GM12878 (cell line): ENCODE measurements around the gene BTBD7. TPM values are rescaled to one million over a fixed set of nuclear protein-coding genes. Genes with fewer than 3 reads are reported as not detected.

Experiments
- ATAC-seq: fragments of 200-7000 bp; cut with Tn5 transposase; 3 replicates; pipeline ENCODE4 v1.9.1; 2020; ENCODE audit warnings: mild to moderate bottlenecking, moderate library complexity
- BruUV-seq: library from RNA; stranded (reverse); fragments of 400-500 nt; replicated peaks from 2 replicates; lab custom pipeline; 2021; lab: Mats Ljungman, UMichigan
- CTCF ChIA-PET: fragments of 300-600 bp; sonication (Branson Sonifier 250); formaldehyde crosslinking; extraction: SDS; loops from one replicate; lab custom pipeline; 2021; ENCODE audit warnings: inconsistent platforms; lab: Yijun Ruan, JAX
- POLR2A ChIA-PET: fragments of 350-600 bp; formaldehyde crosslinking; extraction: SDS; loops from one replicate; lab custom pipeline; 2021; ENCODE audit warnings: inconsistent platforms; lab: Charles Lee
- RAD21 ChIA-PET: fragments of 300-600 bp; sonication (Branson Sonifier 250); formaldehyde crosslinking; loops from one replicate; lab custom pipeline; 2023; ENCODE audit warnings: antibody characterized with exemption; ENCODE audit not compliant: unreplicated experiment; lab: Charles Lee
- SMC1A ChIA-PET: fragments of 300-600 bp; sonication (Branson Sonifier 250); formaldehyde crosslinking; loops from one replicate; lab custom pipeline; 2023; ENCODE audit not compliant: unreplicated experiment, uncharacterized antibody; lab: Charles Lee
- DNase-seq: peaks from one replicate; pipeline ENCODE4 v3.0.0-alpha.2; 2011; ENCODE audit warnings: low read depth, low spot score
- FAIRE-seq: peaks from 3 replicates; lab custom pipeline; 2011; peaks lifted over from hg19 to GRCh38; lab: Jason Lieb, UNC
- H2AFZ ChIP-seq: 2 replicates; pipeline ENCODE4 v1.6.0; 2011; ENCODE audit warnings: low read depth, low read length, control low read depth; ENCODE audit not compliant: control insufficient read depth
- H3K27ac ChIP-seq: 2 replicates; pipeline ENCODE4 v1.5.1; 2011; ENCODE audit warnings: control low read depth; ENCODE audit not compliant: control insufficient read depth, insufficient read depth
- H3K27me3 ChIP-seq, 2 experiments: replicated peaks in 1 of 2; 2 replicates each; pipeline versions ENCODE4 v1.6.0 to v1.6.1; 2011; ENCODE audit warnings: low read length in 1 of 2; ENCODE audit not compliant: control insufficient read depth in 2 of 2, insufficient read depth in 2 of 2
- H3K36me3 ChIP-seq, 2 experiments: 2 replicates each; pipeline ENCODE4 v1.5.1; 2011; ENCODE audit warnings: low read length in 1 of 2; ENCODE audit not compliant: control insufficient read depth in 2 of 2, insufficient read depth in 2 of 2
- H3K4me1 ChIP-seq: 2 replicates; pipeline ENCODE4 v1.6.1; 2011; ENCODE audit warnings: mild to moderate bottlenecking, low read length, moderate library complexity, mixed read lengths; ENCODE audit not compliant: control insufficient read depth, insufficient read depth
- H3K4me2 ChIP-seq: 2 replicates; pipeline ENCODE4 v1.6.0; 2011; ENCODE audit warnings: control low read depth; ENCODE audit not compliant: control insufficient read depth, insufficient read depth
- H3K4me3 ChIP-seq: fragments of 200-600 bp; sonication (generic); 2 replicates; pipeline ENCODE4 v1.5.1; 2016
- H3K79me2 ChIP-seq: 2 replicates; pipeline ENCODE4 v1.6.0; 2011; ENCODE audit warnings: low read length; ENCODE audit not compliant: control insufficient read depth, insufficient read depth
- H3K9ac ChIP-seq: 2 replicates; pipeline ENCODE4 v1.8.0; 2011; ENCODE audit warnings: low read length, control low read depth, mixed read lengths; ENCODE audit not compliant: control insufficient read depth, insufficient read depth
- H3K9me3 ChIP-seq: replicated peaks from 3 replicates; pipeline ENCODE4 v1.5.1; 2011; ENCODE audit warnings: mild to moderate bottlenecking, low read length; ENCODE audit not compliant: control insufficient read depth, insufficient read depth
- H4K20me1 ChIP-seq: 2 replicates; pipeline ENCODE4 v1.6.0; 2011; ENCODE audit not compliant: control insufficient read depth, insufficient read depth
- HCFC1 ChIP-seq: fragments of 150-350 bp; IDR thresholded peaks from 2 replicates; pipeline ENCODE4 v1.6.1; 2014; ENCODE audit warnings: low read length
- JUNB ChIP-seq: IDR thresholded peaks from 2 replicates; pipeline ENCODE4 v1.6.1; 2016; ENCODE audit warnings: antibody characterized with exemption, mild to moderate bottlenecking
- MTA3 ChIP-seq: IDR thresholded peaks from 2 replicates; pipeline ENCODE4 v1.6.1; 2012; ENCODE audit warnings: low read length, inconsistent platforms, borderline replicate concordance
- NBN ChIP-seq: fragments of 450-650 bp; IDR thresholded peaks from 2 replicates; pipeline ENCODE4 v1.6.1; 2016
- NFXL1 ChIP-seq: fragments of 450-650 bp; IDR thresholded peaks from 2 replicates; pipeline ENCODE4 v1.6.1; 2017; ENCODE audit warnings: antibody characterized with exemption, mild to moderate bottlenecking, borderline replicate concordance
- RBBP5 ChIP-seq: fragments of 200-600 bp; sonication (generic); conservative IDR thresholded peaks from 2 replicates; pipeline ENCODE4 v1.6.1; 2016
- SIX5 ChIP-seq: IDR thresholded peaks from 2 replicates; pipeline ENCODE4 v1.6.1; 2011; ENCODE audit warnings: mild to moderate bottlenecking, low read depth, low read length, moderate library complexity; ENCODE audit not compliant: severe bottlenecking
- WRNIP1 ChIP-seq: IDR thresholded peaks from 2 replicates; pipeline ENCODE4 v1.6.1; 2011; ENCODE audit warnings: low read depth, low read length, improper control_type of control experiment, borderline replicate concordance
- WGBS: methylation state at CpG from one replicate; pipeline ENCODE4 v1.1.6; 2016; ENCODE audit warnings: low lambda C conversion rate; ENCODE audit not compliant: insufficient replicate concordance, insufficient coverage; ENCODE audit errors: missing lambda C conversion rate; 5-methylcytosine and 5-hydroxymethylcytosine counted together
- in situ Hi-C: fragments of 300-500 bp; cut with MboI; formaldehyde crosslinking; loops from 9 replicates; pipeline ENCODE4 v1.14.3; 2018; ENCODE audit warnings: mixed read lengths
- intact Hi-C: fragments of 100-400 bp; cut with micrococcal nuclease; formaldehyde crosslinking; loops from one replicate; pipeline ENCODE4 v1.14.2; 2022; ENCODE audit not compliant: unreplicated experiment
- polyA plus RNA-seq, 11 experiments: library from polyadenylated mRNA; depleted of rRNA in 4 of 11; unstranded in 6 of 11; stranded (reverse) in 5 of 11; fragments of >200 nt; fragmentation: Nextera tagmentation in 4 of 11; fragmentation: Illumina TruSeq in 1 of 11; extraction: Ambion mirVana in 4 of 11; extraction: Trizol in 1 of 11; gene quantifications; 1 replicate in 1 of 11; 2 replicates in 10 of 11; pipeline versions ENCODE4 v1.2.1 to v1.2.3, GENCODE V29; 2011 to 2016; ENCODE audit warnings: inconsistent platforms in 2 of 11, missing spikeins in 2 of 11, low read depth in 1 of 11
- total RNA-seq, 4 experiments: library from RNA; depleted of rRNA in 3 of 4; stranded (reverse); fragments of >200 nt in 3 of 4; fragmentation: Illumina TruSeq in 1 of 4; extraction: Trizol in 1 of 4; gene quantifications; 2 replicates each; pipeline versions ENCODE4 v1.2.1 to v1.2.3, GENCODE V29; 2013 to 2021
- TF ChIP-seq, protein P1 (sequence below): fragments of 450-650 bp; IDR thresholded peaks from 2 replicates; pipeline ENCODE4 v1.6.1; 2016; ENCODE audit warnings: mild to moderate bottlenecking, moderate library complexity, borderline replicate concordance
- TF ChIP-seq, protein P2 (sequence below): fragments of 450-650 bp; IDR thresholded peaks from 2 replicates; pipeline ENCODE4 v1.6.1; 2017; ENCODE audit warnings: mild to moderate bottlenecking, moderate library complexity

BTBD7 gene
- total and polyA plus RNA-seq, 10 of the 15 experiments (the other 5 are each of a cell fraction or from before 2014, with no cell fraction given) = 3.6 to 17.0 (median 9.6) TPM

DNA sequence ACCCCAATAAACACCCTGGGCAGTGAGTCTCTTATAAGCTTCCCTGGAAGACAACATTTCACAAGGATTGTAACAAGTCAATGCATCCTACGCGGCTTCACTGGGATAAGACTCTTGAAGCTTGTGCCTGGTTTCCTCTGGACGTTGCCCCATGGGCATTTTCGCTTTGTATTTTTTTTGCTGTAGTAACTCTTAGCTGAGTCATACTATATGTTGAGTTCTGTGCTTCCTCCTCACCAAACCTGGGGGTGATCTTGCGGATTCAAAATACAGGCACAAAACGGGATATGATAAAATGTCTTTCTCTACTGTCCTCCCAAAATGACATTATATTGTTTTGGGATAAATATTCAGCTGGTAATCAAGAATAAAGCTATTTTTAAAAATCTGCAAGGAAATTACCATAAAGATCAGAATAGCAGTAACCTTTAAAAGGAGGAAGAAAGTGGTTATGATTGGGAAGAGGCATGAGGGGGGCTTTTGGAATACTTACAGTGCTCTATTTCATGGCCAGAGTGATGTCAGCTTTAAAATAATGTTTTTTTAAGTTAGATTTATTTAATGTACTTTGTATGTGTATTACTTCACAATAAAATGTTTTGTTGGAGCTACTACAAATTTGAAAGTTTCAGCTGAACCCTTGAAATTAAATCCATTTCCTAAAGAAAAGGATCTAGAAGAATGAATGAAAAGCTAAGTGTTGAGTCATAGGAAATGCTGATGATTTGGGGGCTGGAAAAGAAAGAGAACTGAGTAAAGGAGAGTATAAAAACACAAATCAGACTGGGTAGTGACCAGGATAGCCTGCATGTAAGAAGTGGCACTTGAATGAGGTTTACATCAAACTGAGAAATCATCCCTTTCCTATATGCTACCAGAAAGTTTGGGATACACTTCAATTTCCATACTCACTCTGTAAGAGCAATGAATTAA, 14.7 kb downstream of the BTBD7 start:
- in situ Hi-C loops (no loop called here), intact Hi-C loops (no loop called here)
- Histone ChIP-seq H4K20me1 (no peaks in the 10 kb centered on the region), H3K4me3 (no peak overlapping the region), H2AFZ (no peak overlapping the region), H3K9me3 (no peaks in the 10 kb centered on the region), H3K4me1 (peaks cover 21% of the 10 kb centered on the region), H3K27me3 (no peaks in the 10 kb centered on the region), H3K79me2 (peaks cover 79% of the 10 kb centered on the region), H3K36me3 (peaks cover 0 to 3% of the 10 kb centered on the region in 2 experiments; a peak in 2 of 4 replicates), H3K27ac (no peak overlapping the region), H3K9ac (no peak overlapping the region), H3K4me2 (no peak overlapping the region; the same call in 1 of the 2 replicates)
- FAIRE-seq (no peak), DNase-seq (no peak), ATAC-seq (no peak)
- RAD21 ChIA-PET = interaction anchor here (0.6 to 2.1 kb wide), 4 partner anchors 12 to 63 kb away, joined by 3 to 11 read pairs (median 4); no protein-coding TSS in a partner anchor
- CTCF ChIA-PET = interaction anchor here (0.5 to 4.6 kb wide), 9 partner anchors 8 to 686 kb away, joined by 3 to 26 read pairs (median 3); no protein-coding TSS in a partner anchor
- no TSS peak for BruUV-seq
- POLR2A ChIA-PET = interaction anchor here (0.7 to 1.3 kb wide), 4 partner anchors 11 to 154 kb away, joined by 3 to 11 read pairs (median 4); no protein-coding TSS in a partner anchor
- SMC1A ChIA-PET = interaction anchor here (0.6 to 7.4 kb wide), 16 partner anchors 9 to 111 kb away, joined by 3 to 41 read pairs (median 5); partner anchors contain the start of gene UBR7
- WGBS = 83% methylated on average over 6 of the region's 6 CpGs
- TF ChIP-seq MTA3 = no peak
- no peak for TF ChIP-seq NBN
- TF ChIP-seq HCFC1 = no peak
- TF ChIP-seq, protein P1, sequence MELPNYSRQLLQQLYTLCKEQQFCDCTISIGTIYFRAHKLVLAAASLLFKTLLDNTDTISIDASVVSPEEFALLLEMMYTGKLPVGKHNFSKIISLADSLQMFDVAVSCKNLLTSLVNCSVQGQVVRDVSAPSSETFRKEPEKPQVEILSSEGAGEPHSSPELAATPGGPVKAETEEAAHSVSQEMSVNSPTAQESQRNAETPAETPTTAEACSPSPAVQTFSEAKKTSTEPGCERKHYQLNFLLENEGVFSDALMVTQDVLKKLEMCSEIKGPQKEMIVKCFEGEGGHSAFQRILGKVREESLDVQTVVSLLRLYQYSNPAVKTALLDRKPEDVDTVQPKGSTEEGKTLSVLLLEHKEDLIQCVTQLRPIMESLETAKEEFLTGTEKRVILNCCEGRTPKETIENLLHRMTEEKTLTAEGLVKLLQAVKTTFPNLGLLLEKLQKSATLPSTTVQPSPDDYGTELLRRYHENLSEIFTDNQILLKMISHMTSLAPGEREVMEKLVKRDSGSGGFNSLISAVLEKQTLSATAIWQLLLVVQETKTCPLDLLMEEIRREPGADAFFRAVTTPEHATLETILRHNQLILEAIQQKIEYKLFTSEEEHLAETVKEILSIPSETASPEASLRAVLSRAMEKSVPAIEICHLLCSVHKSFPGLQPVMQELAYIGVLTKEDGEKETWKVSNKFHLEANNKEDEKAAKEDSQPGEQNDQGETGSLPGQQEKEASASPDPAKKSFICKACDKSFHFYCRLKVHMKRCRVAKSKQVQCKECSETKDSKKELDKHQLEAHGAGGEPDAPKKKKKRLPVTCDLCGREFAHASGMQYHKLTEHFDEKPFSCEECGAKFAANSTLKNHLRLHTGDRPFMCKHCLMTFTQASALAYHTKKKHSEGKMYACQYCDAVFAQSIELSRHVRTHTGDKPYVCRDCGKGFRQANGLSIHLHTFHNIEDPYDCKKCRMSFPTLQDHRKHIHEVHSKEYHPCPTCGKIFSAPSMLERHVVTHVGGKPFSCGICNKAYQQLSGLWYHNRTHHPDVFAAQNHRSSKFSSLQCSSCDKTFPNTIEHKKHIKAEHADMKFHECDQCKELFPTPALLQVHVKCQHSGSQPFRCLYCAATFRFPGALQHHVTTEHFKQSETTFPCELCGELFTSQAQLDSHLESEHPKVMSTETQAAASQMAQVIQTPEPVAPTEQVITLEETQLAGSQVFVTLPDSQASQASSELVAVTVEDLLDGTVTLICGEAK = no peak
- TF ChIP-seq JUNB = no peak
- TF ChIP-seq, protein P2, sequence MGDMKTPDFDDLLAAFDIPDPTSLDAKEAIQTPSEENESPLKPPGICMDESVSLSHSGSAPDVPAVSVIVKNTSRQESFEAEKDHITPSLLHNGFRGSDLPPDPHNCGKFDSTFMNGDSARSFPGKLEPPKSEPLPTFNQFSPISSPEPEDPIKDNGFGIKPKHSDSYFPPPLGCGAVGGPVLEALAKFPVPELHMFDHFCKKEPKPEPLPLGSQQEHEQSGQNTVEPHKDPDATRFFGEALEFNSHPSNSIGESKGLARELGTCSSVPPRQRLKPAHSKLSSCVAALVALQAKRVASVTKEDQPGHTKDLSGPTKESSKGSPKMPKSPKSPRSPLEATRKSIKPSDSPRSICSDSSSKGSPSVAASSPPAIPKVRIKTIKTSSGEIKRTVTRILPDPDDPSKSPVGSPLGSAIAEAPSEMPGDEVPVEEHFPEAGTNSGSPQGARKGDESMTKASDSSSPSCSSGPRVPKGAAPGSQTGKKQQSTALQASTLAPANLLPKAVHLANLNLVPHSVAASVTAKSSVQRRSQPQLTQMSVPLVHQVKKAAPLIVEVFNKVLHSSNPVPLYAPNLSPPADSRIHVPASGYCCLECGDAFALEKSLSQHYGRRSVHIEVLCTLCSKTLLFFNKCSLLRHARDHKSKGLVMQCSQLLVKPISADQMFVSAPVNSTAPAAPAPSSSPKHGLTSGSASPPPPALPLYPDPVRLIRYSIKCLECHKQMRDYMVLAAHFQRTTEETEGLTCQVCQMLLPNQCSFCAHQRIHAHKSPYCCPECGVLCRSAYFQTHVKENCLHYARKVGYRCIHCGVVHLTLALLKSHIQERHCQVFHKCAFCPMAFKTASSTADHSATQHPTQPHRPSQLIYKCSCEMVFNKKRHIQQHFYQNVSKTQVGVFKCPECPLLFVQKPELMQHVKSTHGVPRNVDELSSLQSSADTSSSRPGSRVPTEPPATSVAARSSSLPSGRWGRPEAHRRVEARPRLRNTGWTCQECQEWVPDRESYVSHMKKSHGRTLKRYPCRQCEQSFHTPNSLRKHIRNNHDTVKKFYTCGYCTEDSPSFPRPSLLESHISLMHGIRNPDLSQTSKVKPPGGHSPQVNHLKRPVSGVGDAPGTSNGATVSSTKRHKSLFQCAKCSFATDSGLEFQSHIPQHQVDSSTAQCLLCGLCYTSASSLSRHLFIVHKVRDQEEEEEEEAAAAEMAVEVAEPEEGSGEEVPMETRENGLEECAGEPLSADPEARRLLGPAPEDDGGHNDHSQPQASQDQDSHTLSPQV = no peak
- TF ChIP-seq RBBP5 = no peak
- TF ChIP-seq SIX5 = no peak
- no peak for TF ChIP-seq WRNIP1
- TF ChIP-seq NFXL1 = no peak
